GM13976 (cell line): Measurements from ENCODE around the gene DNM1L.

Source experiments
- DNase-seq: peaks from one replicate; pipeline ENCODE4 v3.0.0; 2012; ENCODE audit warnings: low spot score
- CTCF ChIP-seq: IDR thresholded peaks from 2 replicates; pipeline ENCODE4 v1.5.1; 2012; ENCODE audit warnings: borderline replicate concordance, mild to moderate bottlenecking; ENCODE audit not compliant: insufficient read depth; ENCODE audit errors: extremely low read depth, missing control alignments, control extremely low read depth
- in situ Hi-C: fragments of 300-500 bp; cut with MboI; formaldehyde crosslinking; loops from one replicate; pipeline ENCODE4 v1.12.0; 2022; ENCODE audit warnings: low sequenced_read_pairs, mixed read lengths, inconsistent platforms; ENCODE audit not compliant: unreplicated experiment

Gene DNM1L

GRCh38 chr12:32783029-32783428, 103.9 kb downstream of the DNM1L start:
- in situ Hi-C loops: no loop called here
- DNase-seq: no peak
- TF ChIP-seq CTCF: no peak

GRCh38 chr12:32785557-32785956, 106.5 kb downstream of the DNM1L start:
- DNase-seq: no peak
- in situ Hi-C loops: no loop called here
- TF ChIP-seq CTCF: no peak

- in situ Hi-C loops: no loop called here
- DNase-seq: no peak
- no peak for TF ChIP-seq CTCF
These were observed 109.3 kb downstream of the DNM1L start for GRCh38 chr12:32788405-32788804.

GRCh38 chr12:32789446-32789845, 110.3 kb downstream of the DNM1L start:
- no peak for DNase-seq
- in situ Hi-C loops: no loop called here
- TF ChIP-seq CTCF: no peak

GRCh38 chr12:32789916-32790315, 110.8 kb downstream of the DNM1L start:
- no peak for TF ChIP-seq CTCF
- in situ Hi-C loops: no loop called here
- no peak for DNase-seq

- no peak for DNase-seq
- in situ Hi-C loops: no loop called here
- no peak for TF ChIP-seq CTCF
These were observed 115.2 kb downstream of the DNM1L start for GRCh38 chr12:32794281-32794680.
